Activated CD4-positive, alpha-beta memory T cell treated with anti-CD3 and anti-CD28 coated beads, Interleukin-2, amount 10 ng/mL, durations not matched to agents 7 days and 5 days (primary cell): Measurements from ENCODE around the gene IFIT2. TPM values are rescaled to one million over a fixed set of nuclear protein-coding genes. Genes with fewer than 3 reads are reported as not detected.
"Not testable (repeated sequence)": the region's sequence is repeated elsewhere in the genome, so short reads cannot be mapped to it uniquely, and the experiment has no call there.

Experiments used
- CTCF ChIA-PET: fragments of 350-600 bp; sonication (Branson Sonifier 250); formaldehyde crosslinking; loops from one replicate; lab custom pipeline; 2021; ENCODE audit warnings: antibody characterized with exemption, inconsistent platforms; lab: Charles Lee
- POLR2A ChIA-PET: fragments of 350-600 bp; sonication (Branson Sonifier 250); formaldehyde crosslinking; loops from one replicate; lab custom pipeline; 2021; ENCODE audit warnings: antibody characterized with exemption; lab: Charles Lee
- DNase-seq: peaks from one replicate; pipeline ENCODE4 v3.0.0-alpha.2; 2020
- H3K27ac Mint-ChIP-seq: one replicate; pipeline ENCODE4 v1.8.0; 2021; ENCODE audit warnings: mild to moderate bottlenecking, mixed read lengths
- H3K27me3 Mint-ChIP-seq: one replicate; pipeline ENCODE4 v1.8.0; 2021; ENCODE audit warnings: mixed read lengths
- H3K36me3 Mint-ChIP-seq: one replicate; pipeline ENCODE4 v1.8.0; 2021; ENCODE audit warnings: low read depth, mixed read lengths
- H3K4me1 Mint-ChIP-seq: one replicate; pipeline ENCODE4 v1.8.0; 2021; ENCODE audit warnings: mixed read lengths
- H3K4me3 Mint-ChIP-seq: one replicate; pipeline ENCODE4 v1.8.0; 2021; ENCODE audit warnings: mild to moderate bottlenecking, mixed read lengths
- H3K9me3 Mint-ChIP-seq: one replicate; pipeline ENCODE4 v1.8.0; 2021; ENCODE audit warnings: mixed read lengths
- total RNA-seq, 2 experiments: library from RNA; stranded (reverse); gene quantifications; one replicate each; pipeline ENCODE4 v1.2.3, GENCODE V29; 2021

IFIT2 gene
- total RNA-seq, 2 experiments from 2014 or later, result 14.6 to 14.8 TPM

GRCh38 chr10:89318047-89318446, 16.2 kb downstream of the IFIT2 start:
- H3K9me3 Mint-ChIP-seq, H3K36me3 Mint-ChIP-seq, CTCF ChIA-PET, POLR2A ChIA-PET, H3K4me1 Mint-ChIP-seq, DNase-seq, H3K27ac Mint-ChIP-seq, H3K4me3 Mint-ChIP-seq: not testable (repeated sequence)
- H3K27me3 Mint-ChIP-seq, result peaks cover 50% of the 10 kb centered on the region

GRCh38 chr10:89325081-89325480, 23.2 kb downstream of the IFIT2 start:
- POLR2A ChIA-PET, result interaction anchor here (1.2 kb wide), 1 partner anchor 89 kb away, joined by 5 read pairs; the partner anchor contains the start of gene IFIT5
- H3K4me3 Mint-ChIP-seq, result not testable (repeated sequence)

GRCh38 chr10:89325856-89326255, 24.0 kb downstream of the IFIT2 start:
- POLR2A ChIA-PET, H3K27ac Mint-ChIP-seq, H3K4me3 Mint-ChIP-seq, CTCF ChIA-PET, H3K9me3 Mint-ChIP-seq, DNase-seq: not testable (repeated sequence)
- Mint-ChIP-seq H3K36me3 (peaks cover 39% of the 10 kb centered on the region), H3K4me1 (peaks cover 39% of the 10 kb centered on the region), H3K27me3 (peaks cover 19% of the 10 kb centered on the region)

More at GRCh38 chr10:89325081-89325480, 23.2 kb downstream of the IFIT2 start:
- H3K4me1 Mint-ChIP-seq, result peaks cover 31% of the 10 kb centered on the region
- H3K9me3 Mint-ChIP-seq, DNase-seq, H3K27ac Mint-ChIP-seq, CTCF ChIA-PET: not testable (repeated sequence)
- peaks cover 24% of the 10 kb centered on the region for H3K27me3 Mint-ChIP-seq
- peaks cover 31% of the 10 kb centered on the region for H3K36me3 Mint-ChIP-seq

GRCh38 chr10:89327803-89328441, 26.1 kb downstream of the IFIT2 start, which contains the start of gene IFIT3:
Gene IFIT3, plus strand, starts transcription at chr10:89327997. Its CDS starts 77 bp downstream, at chr10:89328074.
- H3K27ac Mint-ChIP-seq, result peak within 1 kb of the TSS; percentile 72
- peaks cover 13% of the 10 kb centered on the region for H3K27me3 Mint-ChIP-seq
- CTCF ChIA-PET, result interaction anchor here (1.0 kb wide), 1 partner anchor 86 kb away, joined by 3 read pairs; the partner anchor contains the start of gene IFIT5
- peaks cover 58% of the 10 kb centered on the region for H3K4me1 Mint-ChIP-seq
- no peaks in the 10 kb centered on the region for H3K9me3 Mint-ChIP-seq
- peak; percentile 32 for DNase-seq
- POLR2A ChIA-PET, result interaction anchor here (0.7 to 2.1 kb wide), 6 partner anchors 9 to 91 kb away, joined by 3 to 18 read pairs (median 6); partner anchors contain the start of genes IFIT1, IFIT2 and IFIT5
- peaks cover 50% of the 10 kb centered on the region for H3K36me3 Mint-ChIP-seq
- H3K4me3 Mint-ChIP-seq, result peak within 1 kb of the TSS; percentile 81

GRCh38 chr10:89329151-89329550, 27.3 kb downstream of the IFIT2 start:
- Mint-ChIP-seq H3K36me3 (peaks cover 54% of the 10 kb centered on the region), H3K27ac (peak overlapping the region; percentile 3), H3K4me1 (peaks cover 70% of the 10 kb centered on the region), H3K9me3 (no peaks in the 10 kb centered on the region), H3K4me3 (peak overlapping the region; percentile 81), H3K27me3 (peaks cover 7% of the 10 kb centered on the region)
- no peak for DNase-seq
- ChIA-PET POLR2A (interaction anchor here (2.1 kb wide), 1 partner anchor 27 kb away, joined by 12 read pairs; the partner anchor contains the start of gene IFIT2), CTCF (interaction anchor here (0.6 to 1.8 kb wide), 2 partner anchors 18 to 112 kb away, joined by 4 read pairs; no protein-coding TSS in a partner anchor)

- H3K27me3 Mint-ChIP-seq, POLR2A ChIA-PET, H3K9me3 Mint-ChIP-seq, DNase-seq, H3K27ac Mint-ChIP-seq: not testable (repeated sequence)
- CTCF ChIA-PET, result interaction anchor here (1.8 kb wide), 1 partner anchor 113 kb away, joined by 4 read pairs; no protein-coding TSS in a partner anchor
- Mint-ChIP-seq H3K36me3 (peaks cover 58% of the 10 kb centered on the region), H3K4me3 (peak overlapping the region; percentile 81), H3K4me1 (peaks cover 74% of the 10 kb centered on the region)
These were observed 28.2 kb downstream of the IFIT2 start for GRCh38 chr10:89330014-89330413.

- peaks cover 64% of the 10 kb centered on the region for H3K36me3 Mint-ChIP-seq
- CTCF ChIA-PET, result interaction anchor here (1.8 kb wide), 1 partner anchor 113 kb away, joined by 4 read pairs; no protein-coding TSS in a partner anchor
- no peak overlapping the region for H3K27ac Mint-ChIP-seq
These were observed 28.8 kb downstream of the IFIT2 start for GRCh38 chr10:89330537-89331212.

GRCh38 chr10:89331487-89332122, 29.8 kb downstream of the IFIT2 start:
- ChIA-PET CTCF (interaction anchor here (0.6 to 1.8 kb wide), 5 partner anchors 30 to 397 kb away, joined by 3 to 9 read pairs (median 5); partner anchors contain the start of genes IFIT1 and IFIT2), POLR2A (interaction anchor here (1.0 to 1.5 kb wide), 8 partner anchors 12 to 312 kb away, joined by 3 to 13 read pairs (median 4); partner anchors contain the start of genes IFIT1 and LIPA)
- Mint-ChIP-seq H3K4me1 (peaks cover 87% of the 10 kb centered on the region), H3K36me3 (peaks cover 71% of the 10 kb centered on the region), H3K27ac (peak overlapping the region; percentile 70), H3K27me3 (peaks cover 13% of the 10 kb centered on the region), H3K4me3 (peak overlapping the region; percentile 81)
- DNase-seq, H3K9me3 Mint-ChIP-seq: not testable (repeated sequence)

More at GRCh38 chr10:89330537-89331212, 28.8 kb downstream of the IFIT2 start:
- peak overlapping the region; percentile 81 for H3K4me3 Mint-ChIP-seq
- DNase-seq, result no peak
- H3K4me1 Mint-ChIP-seq, result peaks cover 81% of the 10 kb centered on the region
- no peaks in the 10 kb centered on the region for H3K9me3 Mint-ChIP-seq
- POLR2A ChIA-PET, result no interaction called here
- peaks cover 11% of the 10 kb centered on the region for H3K27me3 Mint-ChIP-seq

- peaks cover 86% of the 10 kb centered on the region for H3K4me1 Mint-ChIP-seq
- ChIA-PET CTCF (interaction anchor here (0.6 to 1.8 kb wide), 5 partner anchors 30 to 398 kb away, joined by 3 to 9 read pairs (median 5); partner anchors contain the start of genes IFIT1 and IFIT2), POLR2A (interaction anchor here (1.0 to 1.5 kb wide), 9 partner anchors 12 to 311 kb away, joined by 3 to 13 read pairs (median 3); partner anchors contain the start of genes IFIT1 and LIPA)
- H3K36me3 Mint-ChIP-seq, result peaks cover 74% of the 10 kb centered on the region
- H3K27ac Mint-ChIP-seq, result peak overlapping the region; percentile 70
- H3K4me3 Mint-ChIP-seq, result peak overlapping the region; percentile 81
- peak; percentile 36 for DNase-seq
- H3K27me3 Mint-ChIP-seq, result peaks cover 13% of the 10 kb centered on the region
- no peaks in the 10 kb centered on the region for H3K9me3 Mint-ChIP-seq
These were observed 30.3 kb downstream of the IFIT2 start for GRCh38 chr10:89332123-89332633.

- CTCF ChIA-PET, result interaction anchor here (0.7 kb wide), 1 partner anchor 24 kb away, joined by 3 read pairs; no protein-coding TSS in a partner anchor
- H3K27ac Mint-ChIP-seq, result no peak overlapping the region
- H3K27me3 Mint-ChIP-seq, result peaks cover 14% of the 10 kb centered on the region
- H3K4me3 Mint-ChIP-seq, result no peak overlapping the region
- no peak for DNase-seq
- no peaks in the 10 kb centered on the region for H3K9me3 Mint-ChIP-seq
- POLR2A ChIA-PET, result no interaction called here
- peaks cover 71% of the 10 kb centered on the region for H3K4me1 Mint-ChIP-seq
- peaks cover 76% of the 10 kb centered on the region for H3K36me3 Mint-ChIP-seq
These were observed 33.4 kb downstream of the IFIT2 start for GRCh38 chr10:89335226-89335625.

GRCh38 chr10:89336241-89336640, 34.4 kb downstream of the IFIT2 start:
- POLR2A ChIA-PET, result interaction anchor here (1.0 kb wide), 1 partner anchor 78 kb away, joined by 3 read pairs; the partner anchor contains the start of gene IFIT5
- no peaks in the 10 kb centered on the region for H3K9me3 Mint-ChIP-seq
- H3K27ac Mint-ChIP-seq, result no peak overlapping the region
- H3K27me3 Mint-ChIP-seq, result peaks cover 14% of the 10 kb centered on the region
- peaks cover 77% of the 10 kb centered on the region for H3K36me3 Mint-ChIP-seq
- peaks cover 60% of the 10 kb centered on the region for H3K4me1 Mint-ChIP-seq
- no peak for DNase-seq
- no peak overlapping the region for H3K4me3 Mint-ChIP-seq
- CTCF ChIA-PET, result no interaction called here

GRCh38 chr10:89337484-89337883, 35.6 kb downstream of the IFIT2 start:
- Mint-ChIP-seq H3K4me1 (peaks cover 49% of the 10 kb centered on the region), H3K36me3 (peaks cover 80% of the 10 kb centered on the region), H3K9me3 (no peaks in the 10 kb centered on the region), H3K4me3 (no peak overlapping the region), H3K27me3 (peaks cover 14% of the 10 kb centered on the region), H3K27ac (no peak overlapping the region)
- ChIA-PET POLR2A (interaction anchor here (1.0 to 1.3 kb wide), 3 partner anchors 9 to 14 kb away, joined by 3 to 6 read pairs (median 4); partner anchors contain the start of gene IFIT3), CTCF (interaction anchor here (0.7 to 1.3 kb wide), 3 partner anchors 34 to 56 kb away, joined by 3 to 4 read pairs (median 4); partner anchors contain the start of gene IFIT2)
- peak; percentile 54 for DNase-seq
